Activated T-helper 1 cell treated with Interleukin-2 at 50 U/mL for 16 hours (primary cell): ENCODE results near the gene DNAJC16.
A peak's percentile ranks its signal among the peaks of the same experiment; 100 is the strongest.
"Not testable (repeated sequence)": the region's sequence is repeated elsewhere in the genome, so short reads cannot be mapped to it uniquely, and the experiment has no call there.

Experiments
- DNase-seq: peaks from one replicate; pipeline ENCODE4 v3.0.0-alpha.2; 2020; ENCODE audit warnings: low read depth

Gene DNAJC16

GRCh38 chr1:15526490-15527339 is at the start of gene DNAJC16:
DNAJC16 (plus strand) TSS chr1:15526848; CDS start chr1:15529106, 2,258 bp downstream.
- DNase-seq = peak; percentile 93

GRCh38 chr1:15476927-15477326 is 49.7 kb upstream of the DNAJC16 start:
- no peak for DNase-seq

GRCh38 chr1:15477646-15478212 is 48.9 kb upstream of the DNAJC16 start:
- DNase-seq = no peak

- DNase-seq = no peak
Measured at GRCh38 chr1:15479654-15480347, 46.8 kb upstream of the DNAJC16 start.

GRCh38 chr1:15482455-15482854 is 44.2 kb upstream of the DNAJC16 start:
- not testable (repeated sequence) for DNase-seq

GRCh38 chr1:15482983-15483543 is 43.6 kb upstream of the DNAJC16 start:
- not testable (repeated sequence) for DNase-seq

- no peak for DNase-seq
Measured at GRCh38 chr1:15483971-15484370, 42.7 kb upstream of the DNAJC16 start.

GRCh38 chr1:15484443-15484842 is 42.2 kb upstream of the DNAJC16 start:
- not testable (repeated sequence) for DNase-seq

GRCh38 chr1:15485636-15486035 is 41.0 kb upstream of the DNAJC16 start:
- no peak for DNase-seq

GRCh38 chr1:15486844-15487610 is 39.6 kb upstream of the DNAJC16 start:
- not testable (repeated sequence) for DNase-seq

GRCh38 chr1:15488371-15488770 is 38.3 kb upstream of the DNAJC16 start:
- DNase-seq = no peak

- DNase-seq = no peak
Measured at GRCh38 chr1:15489052-15489736, 37.5 kb upstream of the DNAJC16 start.

GRCh38 chr1:15491010-15491409 is 35.6 kb upstream of the DNAJC16 start:
- DNase-seq = not testable (repeated sequence)

GRCh38 chr1:15492596-15492995 is 34.1 kb upstream of the DNAJC16 start:
- no peak for DNase-seq

- no peak for DNase-seq
Measured at GRCh38 chr1:15493869-15494390, 32.7 kb upstream of the DNAJC16 start.

- no peak for DNase-seq
Measured at GRCh38 chr1:15500184-15501178, 26.2 kb upstream of the DNAJC16 start.

GRCh38 chr1:15501208-15502032 is 25.2 kb upstream of the DNAJC16 start:
- peak; percentile 9 for DNase-seq

GRCh38 chr1:15504436-15504835 is 22.2 kb upstream of the DNAJC16 start:
- no peak for DNase-seq

- DNase-seq = no peak
Measured at GRCh38 chr1:15506831-15507230, 19.8 kb upstream of the DNAJC16 start.
